Measurements from ENCODE around the gene ZNF865.
A peak's percentile ranks its signal among the peaks of the same experiment; 100 is the strongest.

Gene ZNF865

DNA sequence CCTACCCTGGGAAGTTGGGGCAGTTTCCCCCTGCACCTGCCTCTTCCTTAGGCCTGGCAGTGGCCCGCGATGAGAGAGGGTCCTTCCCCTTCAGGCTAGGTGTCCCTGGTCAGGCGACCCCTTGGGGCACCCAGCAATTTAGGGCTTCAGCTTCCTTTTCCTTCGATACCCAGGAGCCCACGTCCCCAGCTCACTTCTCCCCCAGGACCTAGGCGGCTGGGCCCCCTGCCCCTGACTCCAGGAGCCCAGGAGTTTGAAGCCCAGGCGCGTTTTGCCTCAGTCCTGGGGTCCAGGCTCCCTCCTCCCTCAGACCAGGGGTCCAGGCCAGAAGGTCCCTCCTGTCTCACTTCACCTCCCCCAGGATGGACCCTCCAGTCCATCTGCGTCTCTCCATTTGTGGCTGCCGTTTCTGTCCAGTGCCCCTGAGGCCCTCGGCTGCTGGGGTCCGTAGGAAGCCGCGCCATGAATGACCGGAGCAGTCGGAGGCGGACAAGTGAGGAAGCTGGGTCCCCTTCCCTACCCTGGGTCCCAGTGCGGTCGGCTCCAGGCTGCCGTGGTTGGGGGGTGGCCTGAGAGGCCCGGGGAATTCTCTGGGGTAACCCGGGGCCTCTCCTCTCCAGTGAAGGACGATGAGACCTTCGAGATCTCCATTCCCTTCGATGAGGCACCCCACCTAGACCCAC lies 43.3 kb downstream of the ZNF865 start:
- peak overlapping the region; percentile 71 for H3K4me3 ChIP-seq (ENCODE audit: low read depth, low read length)
- TF ChIP-seq, protein P1, sequence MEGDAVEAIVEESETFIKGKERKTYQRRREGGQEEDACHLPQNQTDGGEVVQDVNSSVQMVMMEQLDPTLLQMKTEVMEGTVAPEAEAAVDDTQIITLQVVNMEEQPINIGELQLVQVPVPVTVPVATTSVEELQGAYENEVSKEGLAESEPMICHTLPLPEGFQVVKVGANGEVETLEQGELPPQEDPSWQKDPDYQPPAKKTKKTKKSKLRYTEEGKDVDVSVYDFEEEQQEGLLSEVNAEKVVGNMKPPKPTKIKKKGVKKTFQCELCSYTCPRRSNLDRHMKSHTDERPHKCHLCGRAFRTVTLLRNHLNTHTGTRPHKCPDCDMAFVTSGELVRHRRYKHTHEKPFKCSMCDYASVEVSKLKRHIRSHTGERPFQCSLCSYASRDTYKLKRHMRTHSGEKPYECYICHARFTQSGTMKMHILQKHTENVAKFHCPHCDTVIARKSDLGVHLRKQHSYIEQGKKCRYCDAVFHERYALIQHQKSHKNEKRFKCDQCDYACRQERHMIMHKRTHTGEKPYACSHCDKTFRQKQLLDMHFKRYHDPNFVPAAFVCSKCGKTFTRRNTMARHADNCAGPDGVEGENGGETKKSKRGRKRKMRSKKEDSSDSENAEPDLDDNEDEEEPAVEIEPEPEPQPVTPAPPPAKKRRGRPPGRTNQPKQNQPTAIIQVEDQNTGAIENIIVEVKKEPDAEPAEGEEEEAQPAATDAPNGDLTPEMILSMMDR (IDR thresholded peaks at IDR 0.05; ENCODE audit: low read depth, low read length): no peak
- no peak for DNase-seq (ENCODE audit: low read depth, low spot score)
- in situ Hi-C loops (cut with HindIII; ENCODE audit: low sequenced_read_pairs): no loop called here

DNA sequence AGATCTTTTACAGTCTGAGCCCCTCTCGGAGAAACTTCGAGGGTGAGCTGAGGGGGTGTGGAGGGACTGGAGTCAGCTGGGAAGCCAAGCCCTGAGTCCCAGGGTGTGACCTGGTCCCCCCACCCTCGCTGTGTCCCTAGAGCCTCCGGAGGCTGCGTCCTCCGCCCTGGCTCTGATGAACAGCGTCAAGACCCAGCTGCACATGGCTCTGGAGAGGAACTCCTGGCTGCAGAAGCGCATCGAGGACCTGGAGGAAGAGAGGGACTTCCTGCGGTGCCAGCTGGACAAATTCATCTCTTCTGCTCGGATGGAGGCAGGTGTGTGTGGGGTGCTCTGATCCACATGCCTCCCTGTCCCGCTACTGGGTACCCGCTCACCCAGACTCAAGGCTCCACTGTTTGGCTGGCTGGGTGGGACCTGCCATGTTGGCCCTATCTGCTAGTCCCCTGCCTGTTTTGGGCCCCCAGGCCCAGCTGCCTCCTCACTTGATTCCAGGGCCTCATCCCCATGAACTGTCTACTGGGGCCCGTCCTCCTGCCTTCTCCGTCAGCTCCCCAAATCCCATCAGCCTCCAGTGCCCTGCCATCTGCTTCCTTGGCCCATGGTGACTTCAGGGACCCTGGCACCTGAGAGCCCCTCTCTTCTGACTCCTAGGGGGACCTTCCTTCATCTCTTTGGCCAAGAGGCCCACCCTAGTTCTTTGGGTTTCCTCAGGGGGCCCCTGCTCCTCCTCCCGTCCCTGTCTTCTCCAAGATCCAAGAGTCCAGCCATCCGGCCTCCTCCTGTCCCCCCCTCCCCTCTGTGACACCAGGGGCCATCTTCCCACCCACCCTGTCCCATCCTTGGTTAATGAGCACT lies 44.0 kb downstream of the ZNF865 start:
- peak overlapping the region; percentile 71 for H3K4me3 ChIP-seq (ENCODE audit: low read depth, low read length)
- DNase-seq (ENCODE audit: low read depth, low spot score): no peak
- in situ Hi-C loops (cut with HindIII; ENCODE audit: low sequenced_read_pairs): no loop called here
- TF ChIP-seq, protein P1 (IDR thresholded peaks at IDR 0.05; ENCODE audit: low read depth, low read length): no peak

DNA sequence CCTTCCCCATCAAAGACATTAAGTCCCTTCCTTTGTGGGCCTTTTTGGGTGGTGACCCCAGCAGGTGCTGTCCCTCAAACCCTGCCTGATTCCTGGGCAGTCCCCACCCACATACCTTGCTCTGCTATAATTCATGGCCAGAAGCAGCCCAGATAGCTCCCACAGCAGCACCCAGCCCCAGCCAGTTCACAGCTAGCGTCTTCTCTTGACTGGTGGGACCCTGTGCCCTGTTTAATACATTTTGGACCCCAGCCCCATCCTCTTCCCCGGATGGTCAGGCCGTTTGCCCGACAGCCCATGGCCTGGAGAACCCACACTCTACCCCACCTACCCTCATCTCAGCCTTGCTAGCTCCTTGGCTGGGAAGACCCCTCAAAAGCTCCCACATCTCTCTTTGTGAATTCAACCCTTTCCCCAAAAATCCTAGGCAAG lies 44.7 kb downstream of the ZNF865 start:
- in situ Hi-C loops (cut with HindIII; ENCODE audit: low sequenced_read_pairs): no loop called here
- TF ChIP-seq, protein P1 (IDR thresholded peaks at IDR 0.05; ENCODE audit: low read depth, low read length): no peak
- H3K4me3 ChIP-seq (ENCODE audit: low read depth, low read length): no peak overlapping the region
- DNase-seq (ENCODE audit: low read depth, low spot score): no peak

DNA sequence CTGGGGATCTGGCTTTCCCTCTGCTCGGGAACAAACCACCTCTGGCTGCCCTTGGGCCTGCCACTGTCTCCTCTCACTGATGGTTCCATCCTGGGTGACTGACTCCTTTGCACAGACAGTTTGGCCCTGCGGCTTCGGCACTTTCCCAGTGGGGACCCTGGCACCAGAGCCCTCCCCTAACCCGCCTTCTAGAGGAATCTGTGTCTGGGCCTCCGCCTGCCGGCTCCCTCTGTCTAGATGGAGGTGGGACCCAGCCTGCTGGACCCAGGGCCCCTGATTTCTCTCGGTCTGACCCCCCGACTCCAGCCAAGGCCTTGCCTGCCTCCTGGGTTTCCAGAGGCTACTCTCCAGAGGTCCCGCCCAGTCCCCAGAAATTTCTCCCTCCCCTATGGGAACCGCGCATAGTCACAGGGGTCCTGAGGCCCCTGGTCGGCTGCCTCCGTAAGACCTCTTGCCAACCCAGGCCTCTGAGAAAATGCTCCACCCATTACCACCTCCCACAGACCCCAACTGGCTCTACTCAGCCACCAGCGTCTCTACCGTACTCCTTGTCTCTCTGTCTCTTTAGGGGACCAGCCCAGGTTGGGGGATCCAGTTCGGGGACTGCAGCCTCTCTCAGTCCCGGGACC lies 45.3 kb downstream of the ZNF865 start:
- TF ChIP-seq, protein P1 (IDR thresholded peaks at IDR 0.05; ENCODE audit: low read depth, low read length): no peak
- DNase-seq (ENCODE audit: low read depth, low spot score): no peak
- H3K4me3 ChIP-seq (ENCODE audit: low read depth, low read length): no peak overlapping the region
- in situ Hi-C loops (cut with HindIII; ENCODE audit: low sequenced_read_pairs): no loop called here

DNA sequence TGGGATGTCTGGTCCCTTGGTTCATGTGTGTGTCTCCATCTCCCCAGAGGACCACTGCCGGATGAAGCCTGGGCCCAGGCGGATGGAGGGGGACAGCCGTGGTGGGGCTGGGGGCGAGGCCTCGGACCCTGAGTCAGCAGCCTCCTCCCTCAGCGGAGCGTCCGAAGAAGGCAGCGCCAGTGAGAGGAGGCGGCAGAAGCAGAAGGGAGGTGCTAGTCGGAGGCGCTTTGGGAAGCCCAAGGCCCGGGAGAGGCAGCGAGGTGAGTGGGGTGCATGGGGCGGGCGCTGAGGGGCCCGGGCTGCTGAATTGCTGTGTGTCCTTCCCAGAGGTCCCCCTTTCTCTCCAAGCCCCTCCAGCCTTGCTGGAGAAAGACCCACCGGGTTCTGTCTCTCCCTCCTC lies 45.8 kb downstream of the ZNF865 start:
- TF ChIP-seq, protein P1 (IDR thresholded peaks at IDR 0.05; ENCODE audit: low read depth, low read length): no peak
- H3K4me3 ChIP-seq (ENCODE audit: low read depth, low read length): no peak overlapping the region
- in situ Hi-C loops (cut with HindIII; ENCODE audit: low sequenced_read_pairs): no loop called here
- no peak for DNase-seq (ENCODE audit: low read depth, low spot score)

DNA sequence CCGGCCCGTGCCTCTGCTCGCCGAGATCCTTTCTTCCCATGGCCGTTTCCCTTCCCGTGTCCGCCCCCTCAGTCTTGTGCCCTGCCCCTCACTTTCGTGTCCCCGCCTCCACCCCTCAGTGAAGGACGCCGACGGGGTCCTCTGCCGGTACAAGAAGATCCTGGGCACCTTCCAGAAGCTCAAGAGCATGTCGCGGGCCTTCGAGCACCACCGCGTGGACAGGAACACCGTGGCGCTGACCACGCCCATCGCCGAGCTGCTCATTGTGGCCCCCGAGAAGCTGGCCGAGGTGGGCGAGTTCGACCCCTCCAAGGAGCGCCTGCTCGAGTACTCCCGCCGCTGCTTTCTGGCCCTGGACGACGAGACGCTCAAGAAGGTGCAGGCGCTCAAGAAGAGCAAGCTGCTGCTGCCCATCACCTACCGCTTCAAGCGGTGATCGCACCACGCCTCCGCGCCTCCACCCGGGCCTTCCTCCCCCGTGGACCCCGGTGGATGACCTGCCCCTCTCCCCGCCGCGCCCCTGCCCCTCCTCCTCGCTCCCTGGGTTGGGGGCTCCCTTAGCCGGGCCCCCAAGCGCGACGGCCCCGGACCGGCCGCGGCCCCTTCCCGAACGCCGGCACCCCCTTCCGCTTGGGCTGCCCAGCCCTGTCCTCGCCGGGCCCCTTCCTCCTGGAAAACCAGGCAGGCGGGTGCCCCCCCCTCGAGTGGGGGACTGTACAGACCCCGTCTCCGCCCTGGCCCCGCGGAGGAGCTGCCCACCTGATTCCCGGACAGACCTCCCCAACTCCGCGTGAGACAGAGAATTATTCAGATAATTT lies 47.1 kb downstream of the ZNF865 start:
- in situ Hi-C loops (cut with HindIII; ENCODE audit: low sequenced_read_pairs): no loop called here
- no peak for DNase-seq (ENCODE audit: low read depth, low spot score)
- no peak overlapping the region for H3K4me3 ChIP-seq (ENCODE audit: low read depth, low read length)
- TF ChIP-seq, protein P1 (IDR thresholded peaks at IDR 0.05; ENCODE audit: low read depth, low read length): no peak
